22Rv1 (cell line): ENCODE results near the gene MYL7.

Experiments
- ZFX ChIP-seq: fragments of 450-650 bp; IDR thresholded peaks from 2 replicates; pipeline ENCODE4 v1.6.1; 2017; ENCODE audit warnings: antibody characterized with exemption, borderline replicate concordance
- TF ChIP-seq, protein P1 (sequence below): fragments of 450-650 bp; IDR thresholded peaks from 2 replicates; pipeline ENCODE4 v1.5.1; 2017; ENCODE audit warnings: mild to moderate bottlenecking

DNA sequence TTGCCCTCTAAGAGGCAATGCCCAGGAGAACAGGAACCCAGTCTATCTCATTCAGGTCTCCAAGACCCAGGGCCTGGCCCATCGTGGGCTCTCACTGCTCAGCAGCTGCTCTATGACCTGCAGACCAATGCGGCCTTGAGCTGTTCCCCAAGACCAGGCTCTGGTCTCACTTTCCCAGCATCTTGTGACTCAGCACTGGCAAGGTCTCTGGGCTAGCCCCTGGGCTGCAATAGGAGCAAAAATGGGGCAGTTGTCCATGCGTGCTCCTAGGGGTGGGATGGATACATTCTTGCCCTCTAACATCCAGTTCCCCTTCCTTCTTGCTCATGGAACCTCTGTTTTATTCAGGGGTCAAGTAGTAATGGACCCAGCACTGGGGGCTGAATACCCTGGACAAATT, 34.6 kb upstream of the MYL7 start:
- TF ChIP-seq, protein P1, sequence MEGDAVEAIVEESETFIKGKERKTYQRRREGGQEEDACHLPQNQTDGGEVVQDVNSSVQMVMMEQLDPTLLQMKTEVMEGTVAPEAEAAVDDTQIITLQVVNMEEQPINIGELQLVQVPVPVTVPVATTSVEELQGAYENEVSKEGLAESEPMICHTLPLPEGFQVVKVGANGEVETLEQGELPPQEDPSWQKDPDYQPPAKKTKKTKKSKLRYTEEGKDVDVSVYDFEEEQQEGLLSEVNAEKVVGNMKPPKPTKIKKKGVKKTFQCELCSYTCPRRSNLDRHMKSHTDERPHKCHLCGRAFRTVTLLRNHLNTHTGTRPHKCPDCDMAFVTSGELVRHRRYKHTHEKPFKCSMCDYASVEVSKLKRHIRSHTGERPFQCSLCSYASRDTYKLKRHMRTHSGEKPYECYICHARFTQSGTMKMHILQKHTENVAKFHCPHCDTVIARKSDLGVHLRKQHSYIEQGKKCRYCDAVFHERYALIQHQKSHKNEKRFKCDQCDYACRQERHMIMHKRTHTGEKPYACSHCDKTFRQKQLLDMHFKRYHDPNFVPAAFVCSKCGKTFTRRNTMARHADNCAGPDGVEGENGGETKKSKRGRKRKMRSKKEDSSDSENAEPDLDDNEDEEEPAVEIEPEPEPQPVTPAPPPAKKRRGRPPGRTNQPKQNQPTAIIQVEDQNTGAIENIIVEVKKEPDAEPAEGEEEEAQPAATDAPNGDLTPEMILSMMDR: no peak
- no peak for TF ChIP-seq ZFX
